GM18505 (cell line): Measurements from ENCODE around the gene CD99L2.
"Not testable (repeated sequence)": the region's sequence is repeated elsewhere in the genome, so short reads cannot be mapped to it uniquely, and the experiment has no call there.

Experiments
- ATAC-seq: cut with Tn5 transposase; IDR thresholded peaks from one replicate; pipeline ENCODE4 v1.9.1; 2021; ENCODE audit not compliant: unreplicated experiment
- POLR2A ChIP-seq: IDR thresholded peaks from 4 replicates; pipeline ENCODE4 v1.6.1; 2011; ENCODE audit warnings: borderline replicate concordance; ENCODE audit not compliant: insufficient read depth, insufficient read length; ENCODE audit errors: extremely low read depth

CD99L2 gene

GRCh38 chrX:150837845-150838244 is 60.6 kb downstream of the CD99L2 start:
- ATAC-seq = no peak
- no peak for TF ChIP-seq POLR2A

- TF ChIP-seq POLR2A = no peak
- no peak for ATAC-seq
These were observed 63.8 kb downstream of the CD99L2 start for GRCh38 chrX:150834695-150835094.

- TF ChIP-seq POLR2A = no peak
- no peak for ATAC-seq
These were observed 64.9 kb downstream of the CD99L2 start for GRCh38 chrX:150833454-150834056.

- no peak for TF ChIP-seq POLR2A
- ATAC-seq = no peak
These were observed 66.6 kb downstream of the CD99L2 start for GRCh38 chrX:150831863-150832262.

GRCh38 chrX:150828785-150829184 is 69.7 kb downstream of the CD99L2 start:
- no peak for ATAC-seq
- TF ChIP-seq POLR2A = no peak

GRCh38 chrX:150824352-150824751 is 74.1 kb downstream of the CD99L2 start:
- ATAC-seq = not testable (repeated sequence)

GRCh38 chrX:150823826-150824225 is 74.6 kb downstream of the CD99L2 start:
- not testable (repeated sequence) for ATAC-seq

- TF ChIP-seq POLR2A = no peak
- ATAC-seq = no peak
These were observed 76.5 kb downstream of the CD99L2 start for GRCh38 chrX:150821971-150822370.

GRCh38 chrX:150813922-150814321 is 84.5 kb downstream of the CD99L2 start:
- no peak for ATAC-seq
- TF ChIP-seq POLR2A = no peak

GRCh38 chrX:150806827-150807226 is 91.6 kb downstream of the CD99L2 start:
- no peak for ATAC-seq
- no peak for TF ChIP-seq POLR2A

GRCh38 chrX:150805736-150806135 is 92.7 kb downstream of the CD99L2 start:
- no peak for TF ChIP-seq POLR2A
- ATAC-seq = no peak

- no peak for ATAC-seq
- TF ChIP-seq POLR2A = no peak
These were observed 105.4 kb downstream of the CD99L2 start for GRCh38 chrX:150792949-150793527.

- no peak for TF ChIP-seq POLR2A
- ATAC-seq = no peak
These were observed 108.4 kb downstream of the CD99L2 start for GRCh38 chrX:150790021-150790420.

GRCh38 chrX:150781677-150782076 is 116.8 kb downstream of the CD99L2 start:
- no peak for TF ChIP-seq POLR2A
- no peak for ATAC-seq

GRCh38 chrX:150779385-150779784 is 119.1 kb downstream of the CD99L2 start:
- ATAC-seq = no peak
- no peak for TF ChIP-seq POLR2A

- no peak for ATAC-seq
- TF ChIP-seq POLR2A = no peak
These were observed 121.0 kb downstream of the CD99L2 start for GRCh38 chrX:150777328-150777992.
